Middle frontal gyrus (tissue), 1 donor: ENCODE data around the gene XCL1.
"Not testable (repeated sequence)": the region's sequence is repeated elsewhere in the genome, so short reads cannot be mapped to it uniquely, and the experiment has no call there.

Experiments
- DNase-seq: peaks from one replicate; pipeline ENCODE4 v3.0.0-alpha.2; 2015; ENCODE audit warnings: low spot score; ENCODE audit errors: extremely low spot score

XCL1 gene

DNA sequence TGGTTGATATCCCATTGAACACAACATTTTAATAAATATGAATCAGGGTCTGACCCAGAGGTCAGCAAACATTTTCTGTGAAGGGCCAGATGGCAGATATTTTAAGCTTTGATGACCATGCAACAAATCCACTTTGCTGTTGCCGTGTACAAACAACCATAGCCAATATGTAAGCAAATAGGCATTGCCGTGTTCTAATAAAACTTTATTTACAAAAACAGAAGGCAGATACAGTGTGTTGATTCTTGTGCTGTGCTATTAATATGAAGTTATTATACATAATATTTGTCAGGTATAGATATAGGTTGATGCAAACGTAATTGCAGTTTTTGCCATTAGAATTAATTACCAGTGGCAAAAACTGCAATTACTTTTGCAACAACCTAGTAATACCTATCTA lies 8.8 kb upstream of the XCL1 start:
- no peak for DNase-seq

DNA sequence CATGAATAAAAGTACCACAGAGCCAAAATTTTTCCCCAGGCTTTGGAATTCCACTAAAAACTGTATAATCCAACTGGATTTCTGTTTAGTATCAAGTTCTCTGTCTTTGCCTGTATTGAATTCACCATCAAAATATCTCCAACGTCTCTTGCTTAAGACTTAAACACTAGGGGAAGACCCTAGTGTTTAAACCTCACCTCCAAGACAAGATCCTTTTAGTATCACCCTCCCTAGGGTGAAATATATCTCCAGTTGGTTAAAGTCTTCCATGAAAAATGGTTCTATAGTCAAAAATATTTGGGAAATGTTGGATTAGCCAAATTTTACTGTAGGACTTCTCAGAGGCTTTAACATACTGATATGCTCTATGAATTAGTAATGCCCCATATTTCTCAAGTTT lies 8.1 kb upstream of the XCL1 start:
- no peak for DNase-seq

DNA sequence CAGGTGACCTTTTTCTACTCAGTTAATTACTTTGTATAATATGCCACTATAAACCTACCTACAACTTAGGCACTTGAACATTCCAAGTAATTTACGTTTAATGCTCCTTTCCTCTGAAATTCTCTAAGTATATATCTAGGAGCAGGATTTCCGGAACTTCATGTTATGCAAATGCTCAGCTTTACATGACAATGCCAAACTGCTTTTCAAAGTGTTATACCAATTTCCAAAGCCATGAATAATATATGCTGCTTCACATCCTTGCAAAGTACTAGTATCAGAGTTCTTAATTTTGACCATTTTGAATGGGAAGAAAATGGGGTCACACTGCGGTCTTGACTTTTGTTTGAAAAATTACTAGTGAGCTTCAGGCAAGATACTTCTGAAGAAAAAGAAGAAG lies 5.8 kb upstream of the XCL1 start:
- DNase-seq, result no peak

DNA sequence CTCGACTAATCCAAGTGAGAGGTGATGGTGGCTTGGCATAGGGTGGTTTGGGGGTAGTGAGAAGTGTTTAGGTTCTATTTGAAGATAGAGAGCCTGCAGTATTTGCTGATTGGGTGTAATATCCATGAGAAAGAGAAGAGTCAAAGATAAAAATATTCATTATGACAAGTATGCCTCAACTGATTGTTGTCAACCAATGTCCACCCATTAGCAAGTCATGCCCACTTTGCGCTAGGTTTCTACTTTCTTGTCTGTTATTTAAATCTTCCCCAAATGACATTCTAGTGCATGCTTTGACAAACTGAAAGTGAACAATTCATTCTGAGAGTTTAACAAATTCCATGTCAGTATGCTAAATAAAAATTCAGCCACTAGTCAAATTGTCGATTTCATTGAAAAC lies 3.8 kb upstream of the XCL1 start:
- DNase-seq, result no peak

DNA sequence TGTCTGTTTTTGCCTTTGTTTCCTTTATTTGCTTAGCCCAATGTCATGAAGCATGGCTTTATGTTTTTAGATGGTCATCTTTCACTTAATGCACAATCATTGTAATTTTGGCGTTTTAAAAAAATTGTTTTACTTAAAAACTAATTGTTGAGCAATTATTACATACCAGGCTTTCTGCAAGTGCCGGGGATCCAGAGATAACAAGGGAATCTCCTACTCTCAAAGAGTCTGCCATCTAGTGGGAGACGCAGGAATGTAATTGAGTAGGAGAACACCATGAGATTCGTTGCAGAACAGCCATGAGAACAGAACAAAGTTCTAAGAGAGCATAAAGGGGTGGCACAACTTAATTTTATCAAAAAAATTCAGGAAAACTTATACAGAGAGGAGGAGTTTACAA lies 2.2 kb upstream of the XCL1 start:
- DNase-seq, result not testable (repeated sequence)

DNA sequence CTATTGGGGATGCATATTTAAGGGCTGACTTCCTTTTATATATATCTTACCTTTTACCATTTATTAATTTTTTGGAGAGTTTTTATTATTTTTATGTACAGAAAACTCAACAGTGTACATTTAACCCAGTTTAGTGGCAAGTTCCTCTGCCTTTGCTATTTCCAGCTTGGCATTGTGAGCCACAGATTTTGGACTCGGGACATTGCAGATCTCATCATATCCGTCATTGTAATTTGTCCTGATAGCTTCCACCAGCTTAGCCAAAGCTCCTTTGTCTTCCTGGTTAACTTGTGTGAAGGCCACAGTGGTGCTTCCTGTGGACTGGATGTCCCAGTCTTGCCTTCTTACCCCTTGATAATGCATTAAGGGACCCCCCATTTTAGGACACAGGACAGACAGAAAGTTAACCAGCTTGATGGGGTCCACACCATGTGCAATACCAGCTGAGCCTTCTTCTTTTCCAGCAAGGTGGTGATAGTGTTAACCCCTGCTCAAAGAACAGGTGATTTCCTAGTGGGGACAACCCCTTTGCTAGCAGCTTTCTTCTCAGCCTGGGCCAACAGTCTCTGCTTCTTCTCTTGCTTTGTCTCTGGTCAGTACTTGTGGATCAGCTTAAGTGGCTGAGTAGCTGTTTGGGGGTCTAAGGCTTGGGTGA lies 2.3 kb downstream of the XCL1 start:
- not testable (repeated sequence) for DNase-seq

DNA sequence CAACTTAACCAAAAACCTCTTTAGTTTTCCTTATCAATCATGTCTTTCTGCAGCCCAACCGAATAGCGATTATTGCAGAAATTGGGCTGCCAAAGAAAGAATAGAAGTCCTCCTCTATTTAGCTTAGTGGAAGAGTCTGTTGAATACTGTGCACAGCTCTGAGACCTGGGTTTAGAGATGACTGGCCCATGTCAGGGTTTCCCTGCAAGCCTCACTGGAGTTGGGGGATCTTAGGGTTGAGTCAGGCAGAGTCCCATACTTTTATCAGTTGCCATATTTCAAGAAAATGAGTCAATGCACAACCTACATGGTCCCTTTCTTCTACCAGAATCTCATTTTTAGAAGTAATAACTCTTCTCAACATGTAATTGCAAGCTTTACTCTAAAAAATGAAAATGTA lies 3.9 kb downstream of the XCL1 start:
- not testable (repeated sequence) for DNase-seq

DNA sequence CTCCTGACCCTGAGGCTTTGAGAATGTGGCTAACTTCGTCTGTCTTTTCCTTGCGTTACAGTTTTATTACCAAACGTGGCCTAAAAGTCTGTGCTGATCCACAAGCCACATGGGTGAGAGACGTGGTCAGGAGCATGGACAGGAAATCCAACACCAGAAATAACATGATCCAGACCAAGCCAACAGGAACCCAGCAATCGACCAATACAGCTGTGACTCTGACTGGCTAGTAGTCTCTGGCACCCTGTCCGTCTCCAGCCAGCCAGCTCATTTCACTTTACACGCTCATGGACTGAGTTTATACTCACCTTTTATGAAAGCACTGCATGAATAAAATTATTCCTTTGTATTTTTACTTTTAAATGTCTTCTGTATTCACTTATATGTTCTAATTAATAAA lies 4.6 kb downstream of the XCL1 start:
- not testable (repeated sequence) for DNase-seq

DNA sequence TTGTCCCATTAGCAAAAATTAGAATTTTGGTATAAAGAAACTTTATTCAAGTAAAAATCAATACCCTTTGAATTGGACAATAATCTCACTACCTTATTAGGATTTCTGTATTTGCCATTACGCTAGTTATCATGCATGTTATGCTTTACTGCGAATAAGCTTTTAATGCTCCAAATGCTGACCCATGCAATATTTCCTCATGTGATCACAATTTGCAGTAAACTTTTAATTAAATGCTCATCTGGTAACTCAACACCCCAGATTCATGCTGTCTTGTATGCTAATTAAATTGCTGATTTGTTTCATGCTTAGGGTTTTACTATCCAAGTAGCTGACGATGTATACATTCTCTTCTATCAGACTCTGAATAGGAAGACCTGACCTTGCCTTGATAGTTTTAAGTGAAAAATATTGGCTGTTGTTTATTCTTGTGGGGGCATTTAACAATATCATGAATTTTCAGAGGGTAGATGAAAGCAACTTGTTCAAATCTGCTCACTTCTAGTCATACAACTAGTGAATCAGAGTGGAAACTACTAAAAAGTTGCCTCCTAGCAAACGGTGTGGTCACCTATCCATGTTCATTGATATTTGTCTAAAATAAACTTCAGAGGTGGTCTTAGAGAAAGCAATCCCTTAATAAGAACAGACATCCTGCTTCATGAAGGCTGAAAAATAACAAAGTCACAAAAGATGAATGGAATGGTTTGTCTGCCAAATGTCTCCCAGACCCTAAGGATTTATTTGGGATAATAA lies 5.6 kb downstream of the XCL1 start:
- no peak for DNase-seq

DNA sequence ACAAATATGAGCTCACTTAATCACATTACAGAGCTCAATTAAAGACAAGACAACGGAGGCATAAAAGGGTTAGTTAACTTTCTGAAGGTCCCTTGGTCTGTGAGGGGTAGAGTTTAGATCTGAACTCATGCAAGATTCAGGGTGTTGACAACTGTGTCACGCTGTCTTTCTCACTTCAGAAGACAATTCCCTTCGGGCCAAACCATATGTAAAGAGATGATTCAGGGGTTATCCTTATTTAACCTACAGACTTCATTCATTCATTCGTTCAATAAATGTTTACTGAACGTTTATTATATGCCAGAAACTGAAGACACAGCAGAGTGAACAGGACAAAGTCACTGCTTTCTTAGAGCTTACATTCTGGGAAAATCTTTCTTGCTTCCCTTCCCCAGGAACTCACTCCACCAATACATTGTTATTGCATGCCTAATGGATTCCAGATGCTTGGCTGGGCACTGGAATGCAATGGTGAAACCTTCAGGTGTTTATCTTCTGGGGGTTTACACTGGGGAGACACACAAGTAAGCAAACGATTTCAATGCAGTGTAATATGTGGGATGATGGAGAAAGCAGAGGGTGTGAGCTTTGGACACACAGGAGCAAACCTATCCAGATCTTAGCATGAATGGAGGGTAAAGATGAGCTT lies 6.4 kb downstream of the XCL1 start:
- DNase-seq, result no peak

DNA sequence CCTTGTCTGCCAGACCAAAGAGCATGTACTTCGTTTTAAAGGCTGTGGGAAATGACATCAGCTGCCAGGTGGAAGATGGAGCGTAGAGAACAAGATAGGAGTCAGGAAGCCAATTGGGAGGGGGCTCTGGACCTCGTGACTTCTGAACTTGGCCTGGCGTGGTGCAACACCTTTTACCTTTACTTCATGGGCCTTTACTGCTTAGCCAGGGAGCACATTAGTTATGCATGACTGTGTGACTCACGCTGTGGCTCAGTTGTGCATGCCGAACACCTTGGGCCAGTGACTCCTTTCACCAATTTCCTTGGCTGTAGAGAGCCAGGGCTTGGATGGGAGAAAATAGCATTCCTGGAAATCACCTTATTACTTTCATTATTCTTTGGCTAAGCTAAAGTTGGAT lies 7.2 kb downstream of the XCL1 start:
- DNase-seq, result no peak

DNA sequence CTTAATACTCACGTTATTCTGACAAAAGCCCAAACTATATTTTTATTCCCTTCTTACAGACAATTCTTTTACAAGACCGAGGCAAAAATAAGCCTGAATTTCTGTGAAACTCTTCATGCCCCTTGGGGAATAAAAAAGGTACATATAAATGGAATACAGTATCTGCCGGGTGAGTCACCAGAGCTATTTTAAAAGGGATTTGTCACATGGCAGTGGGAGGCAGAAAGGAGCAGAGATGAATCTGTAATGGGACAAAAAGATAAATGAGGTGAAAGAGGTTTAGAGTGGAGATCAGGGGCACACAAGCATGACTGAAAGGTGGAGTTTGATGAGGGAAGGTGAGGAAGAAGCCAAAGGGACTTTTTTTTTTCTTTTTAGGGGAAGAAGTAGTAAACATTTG lies 8.8 kb downstream of the XCL1 start:
- peak; percentile 33 for DNase-seq

DNA sequence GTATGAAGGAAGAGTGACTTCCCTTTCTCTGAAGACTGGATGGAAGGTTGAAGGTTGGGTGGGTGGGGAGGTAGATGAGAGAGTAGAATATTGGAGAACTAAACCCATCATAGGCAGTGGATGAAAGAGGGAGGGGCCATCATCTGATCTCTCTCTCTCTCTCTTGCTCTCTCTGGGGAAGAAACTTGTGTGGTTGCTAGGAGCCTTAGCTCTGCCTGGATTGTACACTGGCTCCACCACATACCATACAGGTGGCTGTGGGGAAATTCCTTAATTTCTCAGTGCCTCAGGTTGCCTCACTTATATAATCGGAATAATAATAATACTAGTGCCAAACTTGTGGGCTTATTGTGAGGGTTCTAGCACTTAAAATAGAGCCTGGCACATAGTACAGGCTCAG lies 9.5 kb downstream of the XCL1 start:
- no peak for DNase-seq

DNA sequence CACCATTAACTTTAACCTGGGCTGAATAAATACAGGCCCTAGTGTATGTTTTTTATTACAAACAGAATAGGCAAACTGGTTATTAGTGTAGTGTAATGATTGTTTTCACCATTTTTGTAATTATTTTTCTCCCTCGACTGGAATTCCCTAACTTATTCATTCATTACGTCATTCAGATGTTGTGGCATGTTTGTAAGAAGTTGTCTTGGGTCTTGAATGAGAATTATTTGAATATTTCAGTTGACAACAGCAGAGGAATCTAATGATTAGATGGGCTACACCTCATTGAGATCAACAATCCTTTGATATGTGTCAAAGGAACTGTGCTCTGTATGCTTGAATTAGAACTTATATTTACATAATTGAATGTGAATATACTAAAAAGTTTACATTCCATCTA lies 12.8 kb downstream of the XCL1 start:
- DNase-seq, result no peak

DNA sequence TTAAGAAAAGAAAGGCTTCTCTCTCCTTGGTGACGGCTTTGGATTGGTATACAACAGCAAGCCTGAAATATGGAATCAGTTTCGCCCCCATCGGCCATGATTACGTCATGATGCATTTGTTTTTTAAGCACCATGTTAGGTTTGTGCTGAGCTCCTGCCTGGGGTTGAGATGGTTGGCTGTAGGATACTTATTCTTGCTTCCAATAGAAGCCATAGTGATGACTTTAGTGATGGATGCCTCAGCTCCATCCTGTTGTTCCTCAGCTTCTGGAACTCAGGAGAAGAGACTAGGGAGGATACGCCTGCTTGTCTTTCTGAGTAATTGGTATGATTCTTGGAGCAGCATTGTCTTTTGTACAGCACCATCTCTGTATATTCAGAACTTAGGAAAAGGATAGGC lies 14.7 kb downstream of the XCL1 start:
- DNase-seq, result no peak

DNA sequence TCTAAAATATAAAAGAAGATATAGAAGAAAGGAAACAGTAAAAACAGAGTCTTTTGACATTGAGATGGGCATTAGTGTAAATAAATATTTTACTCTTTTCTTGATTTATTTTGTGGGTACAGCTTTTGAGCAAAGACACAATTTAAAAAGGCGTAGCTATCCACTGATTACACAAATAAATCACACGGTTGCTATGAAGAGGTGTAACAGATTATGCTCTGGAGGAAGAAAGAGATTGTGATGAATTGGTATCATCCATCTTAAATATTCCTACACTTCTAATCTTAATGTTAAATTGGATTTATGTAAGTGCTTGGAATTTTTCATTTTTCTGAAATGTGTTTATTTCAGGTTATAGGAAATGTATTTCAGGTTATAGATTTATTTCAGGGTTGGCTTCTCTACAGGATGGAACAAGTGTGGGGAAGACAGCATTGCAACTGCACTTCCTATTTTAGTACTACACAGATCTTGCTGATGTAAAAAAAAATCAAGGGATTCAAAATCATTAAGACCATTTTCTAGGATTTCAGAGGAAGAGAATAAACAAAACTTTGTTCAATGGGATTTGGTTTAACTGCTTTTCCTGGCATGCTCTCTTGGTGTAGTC lies 15.3 kb downstream of the XCL1 start:
- DNase-seq, result no peak

DNA sequence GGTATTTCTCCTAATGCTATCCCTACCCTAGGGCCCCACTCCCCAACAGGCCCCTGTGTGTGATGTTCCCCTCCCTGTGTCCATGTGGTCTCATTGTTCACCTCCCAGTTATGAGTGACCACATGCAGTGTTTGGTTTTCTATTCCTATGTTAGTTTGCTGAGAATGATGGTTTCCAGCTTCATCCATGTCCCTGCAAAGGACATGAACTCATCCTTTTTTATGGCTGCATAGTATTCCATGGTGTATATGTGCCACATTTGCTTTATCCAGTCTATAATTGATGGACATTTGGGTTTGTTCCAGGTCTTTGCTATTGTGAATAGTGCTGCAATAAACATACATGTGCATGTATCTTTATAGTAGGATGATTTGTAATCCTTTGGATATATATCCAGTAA lies 19.0 kb downstream of the XCL1 start:
- DNase-seq, result not testable (repeated sequence)

DNA sequence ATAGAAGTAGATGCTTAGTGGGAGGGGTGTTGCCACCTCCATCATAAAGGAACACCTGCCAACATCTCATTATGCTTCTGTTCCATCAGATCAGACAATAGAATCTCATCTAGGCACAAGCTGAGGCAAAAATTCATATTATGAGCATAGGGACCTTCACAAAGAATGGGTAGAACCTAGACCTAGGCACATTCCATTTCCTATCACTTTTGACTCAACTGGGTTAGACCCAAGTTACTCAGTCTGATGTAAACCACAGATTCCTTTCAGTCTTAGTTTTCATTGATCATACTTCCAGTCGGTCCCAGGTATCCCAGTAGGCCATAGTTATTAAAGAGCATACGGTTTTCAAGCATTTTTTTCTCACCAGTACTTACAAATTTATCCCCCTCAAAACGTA lies 21.7 kb downstream of the XCL1 start:
- no peak for DNase-seq

DNA sequence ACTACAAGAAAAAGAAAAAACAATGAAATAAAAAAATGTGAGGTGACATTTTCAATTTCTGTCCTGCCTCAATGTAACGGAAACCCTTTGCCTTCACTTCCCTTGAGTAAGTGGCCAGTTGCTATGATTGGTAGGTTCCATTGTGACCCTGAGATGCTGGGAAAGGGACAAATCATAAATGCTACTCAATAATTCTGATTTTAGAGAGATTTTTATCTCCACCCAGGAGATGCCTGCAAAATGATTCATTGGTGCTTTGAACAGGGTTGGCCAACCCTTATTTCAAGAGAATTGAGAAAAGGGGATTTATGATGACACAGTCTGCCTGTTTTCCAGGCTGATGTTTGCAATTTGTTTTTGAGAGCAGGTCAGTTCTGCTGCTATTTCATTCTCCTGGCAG lies 22.5 kb downstream of the XCL1 start:
- DNase-seq, result no peak

DNA sequence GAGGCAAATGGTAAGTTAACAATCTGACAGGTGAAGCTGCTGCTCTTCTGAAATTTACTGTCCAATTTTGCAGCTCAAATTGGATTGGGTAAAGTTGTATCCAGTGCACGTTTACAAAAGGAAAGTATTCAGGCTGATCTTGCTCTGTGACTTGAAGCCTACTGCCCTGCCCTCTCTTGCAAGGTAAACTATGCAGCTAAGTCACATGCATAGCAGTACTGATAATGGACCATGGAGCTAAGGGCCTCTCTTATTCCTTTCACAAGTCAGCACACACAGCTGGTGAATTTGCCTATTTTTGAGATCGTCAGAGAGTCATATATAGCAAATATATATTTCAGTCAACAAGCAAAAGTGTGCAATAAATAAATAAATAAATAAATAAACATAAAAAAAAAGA lies 23.2 kb downstream of the XCL1 start:
- DNase-seq, result no peak

DNA sequence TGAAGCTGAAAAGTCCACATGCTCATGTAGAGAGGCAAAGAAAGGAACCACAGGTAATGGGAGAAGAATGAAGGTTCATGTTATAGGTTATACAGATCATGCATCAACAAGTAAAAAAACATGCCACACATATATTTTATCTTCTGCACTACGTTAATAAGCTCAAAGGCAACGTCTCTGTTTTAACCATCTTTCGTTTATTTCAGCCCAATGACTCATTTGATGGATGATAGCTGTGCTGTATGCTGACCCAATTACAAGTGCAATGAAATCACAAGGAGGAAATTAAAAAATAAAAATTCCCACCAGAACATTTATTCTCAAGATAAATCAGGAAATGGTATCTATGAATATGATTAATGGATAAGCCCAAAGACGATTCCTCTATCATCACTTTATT lies 24.6 kb downstream of the XCL1 start:
- no peak for DNase-seq

DNA sequence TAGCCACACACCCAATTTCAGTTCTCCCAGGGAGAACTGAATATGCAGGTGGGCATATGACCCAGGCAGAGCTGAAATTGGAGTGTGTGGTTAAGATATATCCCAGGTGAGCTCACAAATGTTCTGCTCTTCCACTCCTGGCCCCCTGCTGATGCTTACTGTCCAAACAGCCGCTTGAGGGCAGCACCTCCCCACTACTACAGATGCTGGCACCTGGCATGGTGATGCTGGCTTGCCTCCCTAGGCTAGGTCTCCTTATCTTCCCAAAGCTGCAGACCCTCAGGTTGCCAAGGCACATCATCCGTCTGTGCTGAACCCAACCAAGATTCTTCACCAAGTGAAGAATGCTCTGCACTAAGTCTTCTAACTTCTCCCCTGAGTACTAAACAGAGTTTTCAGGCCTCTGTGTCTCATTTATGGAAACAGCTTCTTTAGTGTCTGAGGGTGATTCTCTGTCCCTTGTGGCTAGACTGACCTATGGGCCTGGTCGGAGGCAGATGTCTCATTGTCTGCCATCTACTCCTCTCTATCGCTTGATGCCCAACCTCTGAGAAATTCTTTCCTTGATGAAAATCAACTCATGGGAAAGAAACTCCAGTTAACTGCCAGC lies 27.2 kb downstream of the XCL1 start:
- peak; percentile 77 for DNase-seq
